Nephron progenitor cell (in vitro differentiated cells): ENCODE measurements around the gene CDK5RAP3.
A peak's percentile ranks its signal among the peaks of the same experiment; 100 is the strongest.

ENCODE experiments used
- DNase-seq: peaks from one replicate; pipeline ENCODE4 v3.0.0; 2021
- H3K27ac Mint-ChIP-seq: 2 replicates; pipeline ENCODE4 v1.8.0; 2021; ENCODE audit warnings: mild to moderate bottlenecking, moderate library complexity, mixed read lengths
- H3K27me3 Mint-ChIP-seq: 2 replicates; pipeline ENCODE4 v1.8.0; 2021; ENCODE audit warnings: mild to moderate bottlenecking, low read depth, mixed read lengths; ENCODE audit not compliant: poor library complexity
- H3K36me3 Mint-ChIP-seq: 2 replicates; pipeline ENCODE4 v1.8.0; 2021; ENCODE audit warnings: low read depth, mixed read lengths
- H3K4me1 Mint-ChIP-seq: 2 replicates; pipeline ENCODE4 v1.8.0; 2021; ENCODE audit warnings: mixed read lengths
- H3K4me3 Mint-ChIP-seq: 2 replicates; pipeline ENCODE4 v1.8.0; 2021; ENCODE audit warnings: mild to moderate bottlenecking, moderate library complexity, mixed read lengths
- H3K9me3 Mint-ChIP-seq: 2 replicates; pipeline ENCODE4 v1.8.0; 2021; ENCODE audit warnings: mild to moderate bottlenecking, moderate library complexity, mixed read lengths
- CTCF ChIP-seq: fragments of 200-600 bp; sonication (generic); IDR thresholded peaks from 2 replicates; pipeline ENCODE4 v1.5.0; 2021; ENCODE audit warnings: antibody characterized with exemption

CDK5RAP3 gene

DNA sequence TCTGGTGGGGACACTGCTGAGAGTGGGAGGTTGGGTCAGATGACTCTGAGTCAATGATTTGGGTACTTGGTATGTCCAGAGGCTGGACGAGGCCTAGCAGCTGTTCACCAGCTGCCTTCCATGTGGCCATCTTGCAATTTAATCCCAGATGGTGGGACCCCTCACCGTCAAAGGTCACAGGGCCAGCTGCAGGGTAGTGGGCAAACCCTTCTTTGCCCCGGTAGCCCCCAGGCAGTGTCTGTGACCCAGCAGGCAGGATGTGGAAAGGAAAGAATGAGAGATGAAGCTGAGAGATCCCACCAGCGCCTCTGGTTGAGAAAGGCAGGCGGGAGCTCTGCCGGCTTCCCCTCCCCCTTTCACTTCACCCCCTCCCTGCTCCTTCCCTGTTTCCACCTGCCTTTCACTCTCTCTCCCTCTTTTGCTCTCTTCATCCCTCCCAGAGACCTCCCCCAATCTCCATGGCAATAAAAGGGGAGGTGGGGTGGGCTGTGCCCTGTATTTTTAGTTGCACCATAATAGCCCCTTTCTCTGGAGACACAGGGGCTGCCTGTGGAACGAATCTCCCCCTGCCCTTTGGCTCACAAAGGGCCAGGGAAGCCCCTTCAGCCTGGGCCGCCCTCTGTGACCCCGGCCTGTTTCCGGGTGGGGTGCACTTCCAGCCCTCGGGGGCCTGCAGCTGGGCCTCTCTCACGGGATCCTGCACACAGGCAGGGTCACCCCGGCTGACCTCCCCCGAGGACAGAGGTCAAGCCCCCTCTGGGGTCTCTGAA lies 20.2 kb downstream of the CDK5RAP3 start:
- peaks cover 16% of the 10 kb centered on the region for H3K27me3 Mint-ChIP-seq
- peak overlapping the region; percentile 67 for H3K27ac Mint-ChIP-seq
- H3K36me3 Mint-ChIP-seq: peaks cover 6% of the 10 kb centered on the region
- H3K9me3 Mint-ChIP-seq: no peaks in the 10 kb centered on the region
- no peak overlapping the region for H3K4me3 Mint-ChIP-seq
- TF ChIP-seq CTCF: no peak
- H3K4me1 Mint-ChIP-seq: peaks cover 100% of the 10 kb centered on the region
- DNase-seq: peak; percentile 74

DNA sequence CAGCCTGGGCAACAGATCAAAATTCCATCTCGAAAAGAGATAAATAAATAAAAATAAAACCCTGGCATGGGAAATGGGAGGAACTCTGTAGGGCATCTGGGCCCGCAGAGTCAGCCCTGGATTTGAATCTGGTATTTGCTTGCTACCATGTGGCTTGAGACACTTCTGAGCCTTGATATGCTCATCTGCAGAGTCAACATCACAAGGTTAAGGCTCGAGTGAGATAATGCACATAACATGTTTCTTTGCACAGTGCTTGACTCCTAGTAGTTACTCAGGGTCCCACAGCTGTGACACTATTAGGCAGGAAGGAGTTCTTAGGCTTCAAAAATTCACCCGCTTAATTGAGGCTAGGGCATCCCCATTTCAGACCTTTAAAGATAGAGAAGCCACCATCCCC lies 21.3 kb downstream of the CDK5RAP3 start:
- no peak overlapping the region for H3K4me3 Mint-ChIP-seq
- H3K4me1 Mint-ChIP-seq: peaks cover 96% of the 10 kb centered on the region

DNA sequence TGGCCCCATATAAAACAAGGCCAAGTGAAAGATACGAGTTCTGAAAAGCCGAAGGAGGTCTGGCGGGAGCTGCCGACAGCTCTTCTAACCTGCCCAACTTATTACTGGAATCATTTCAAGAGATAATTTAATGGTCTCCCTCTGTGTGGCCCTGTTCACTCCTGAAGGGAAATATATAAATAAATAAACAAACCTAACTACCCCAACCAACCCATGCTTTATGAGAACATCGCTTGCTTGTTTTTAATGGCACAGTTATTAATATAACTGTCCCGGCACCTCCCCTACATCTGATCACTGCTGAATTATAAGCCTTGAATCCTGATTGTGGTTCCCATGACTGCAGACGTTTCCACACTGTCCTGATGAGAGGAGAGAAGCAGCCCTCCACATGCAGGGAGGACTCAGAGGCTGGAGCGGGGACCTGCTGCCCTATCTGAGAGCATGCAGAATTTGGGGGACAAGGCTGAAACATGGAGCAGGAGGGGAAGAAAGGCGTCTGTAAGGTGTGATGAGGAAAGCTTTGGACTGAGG lies 22.2 kb downstream of the CDK5RAP3 start:
- DNase-seq: no peak
- Mint-ChIP-seq H3K36me3 (no peaks in the 10 kb centered on the region), H3K4me3 (no peak overlapping the region), H3K27me3 (peaks cover 18% of the 10 kb centered on the region), H3K9me3 (no peaks in the 10 kb centered on the region), H3K27ac (peak overlapping the region; percentile 23), H3K4me1 (peaks cover 96% of the 10 kb centered on the region)
- TF ChIP-seq CTCF: no peak

More for the DNA sequence above, 21.3 kb downstream of the CDK5RAP3 start:
- Mint-ChIP-seq H3K27ac (peak overlapping the region; percentile 66), H3K9me3 (no peaks in the 10 kb centered on the region), H3K36me3 (no peaks in the 10 kb centered on the region), H3K27me3 (peaks cover 14% of the 10 kb centered on the region)
- DNase-seq: no peak
- TF ChIP-seq CTCF: no peak

- no peak overlapping the region for H3K4me3 Mint-ChIP-seq
- peaks cover 89% of the 10 kb centered on the region for H3K4me1 Mint-ChIP-seq
Observed at GRCh38 chr17:47993964-47994363, 23.1 kb downstream of the CDK5RAP3 start.

GRCh38 chr17:47994724-47995123 lies 23.8 kb downstream of the CDK5RAP3 start:
- DNase-seq: peak; percentile 40
- no peaks in the 10 kb centered on the region for H3K36me3 Mint-ChIP-seq
- peak overlapping the region; percentile 97 for H3K27ac Mint-ChIP-seq
- H3K4me1 Mint-ChIP-seq: peaks cover 86% of the 10 kb centered on the region
- peaks cover 15% of the 10 kb centered on the region for H3K27me3 Mint-ChIP-seq
- no peaks in the 10 kb centered on the region for H3K9me3 Mint-ChIP-seq
- H3K4me3 Mint-ChIP-seq: no peak overlapping the region
- no peak for TF ChIP-seq CTCF

More at GRCh38 chr17:47993964-47994363, 23.1 kb downstream of the CDK5RAP3 start:
- no peak for DNase-seq
- Mint-ChIP-seq H3K9me3 (no peaks in the 10 kb centered on the region), H3K36me3 (no peaks in the 10 kb centered on the region), H3K27me3 (peaks cover 14% of the 10 kb centered on the region), H3K27ac (peak overlapping the region; percentile 78)
- no peak for TF ChIP-seq CTCF
